Epidermal melanocyte (primary cell): ENCODE results near the gene LEF1.
"Not testable (repeated sequence)": the region's sequence is repeated elsewhere in the genome, so short reads cannot be mapped to it uniquely, and the experiment has no call there.

ENCODE experiments used
- DNase-seq: peaks from one replicate; pipeline ENCODE4 v3.0.0; 2011; ENCODE audit warnings: low spot score; ENCODE audit not compliant: insufficient read length

The LEF1 gene

GRCh38 chr4:108037884-108038283, 130.8 kb downstream of the LEF1 start:
- no peak for DNase-seq

- no peak for DNase-seq
These were observed 132.5 kb downstream of the LEF1 start for GRCh38 chr4:108036213-108036612.

GRCh38 chr4:108035691-108036090, 133.0 kb downstream of the LEF1 start:
- DNase-seq, result no peak

DNA sequence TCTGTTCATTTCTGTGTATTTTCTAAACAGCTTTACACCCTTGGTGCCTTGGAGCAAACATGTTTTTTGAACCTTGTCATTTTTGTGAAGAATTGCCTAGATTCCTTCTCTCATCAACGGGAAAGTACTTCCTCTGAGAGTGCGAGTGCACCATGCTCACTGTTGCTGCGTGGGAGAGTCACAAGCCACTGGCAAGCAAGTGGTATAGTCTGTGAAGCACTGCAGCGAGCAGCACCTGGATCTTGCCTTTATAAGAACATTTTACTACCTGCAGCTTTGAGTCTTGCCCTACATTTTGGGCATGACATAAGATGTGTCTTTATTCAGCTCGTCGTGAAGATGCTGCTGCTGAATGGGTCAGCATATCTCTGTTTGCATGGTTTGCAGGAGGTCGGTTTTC, 134.2 kb downstream of the LEF1 start:
- DNase-seq, result no peak

DNA sequence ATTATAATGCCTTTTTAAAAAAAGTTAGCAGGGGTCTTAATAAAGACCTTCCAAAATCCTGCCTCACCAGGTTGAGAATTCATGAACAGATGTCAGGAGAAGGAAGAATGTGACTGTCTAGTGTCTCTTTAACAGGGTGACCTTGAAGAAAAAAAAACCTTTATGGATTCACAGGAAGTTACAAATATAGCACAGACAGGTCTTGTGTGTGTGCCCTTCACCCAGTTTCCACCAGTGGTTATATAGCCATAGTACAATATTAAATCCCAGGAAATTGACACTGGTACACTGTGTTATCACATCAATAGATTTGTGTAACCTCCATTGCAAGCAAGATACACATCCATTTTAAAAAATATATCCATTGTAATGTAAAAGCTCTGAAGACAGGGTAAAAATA, 135.4 kb downstream of the LEF1 start:
- DNase-seq, result no peak

- no peak for DNase-seq
These were observed 137.2 kb downstream of the LEF1 start for GRCh38 chr4:108031427-108032083.

DNA sequence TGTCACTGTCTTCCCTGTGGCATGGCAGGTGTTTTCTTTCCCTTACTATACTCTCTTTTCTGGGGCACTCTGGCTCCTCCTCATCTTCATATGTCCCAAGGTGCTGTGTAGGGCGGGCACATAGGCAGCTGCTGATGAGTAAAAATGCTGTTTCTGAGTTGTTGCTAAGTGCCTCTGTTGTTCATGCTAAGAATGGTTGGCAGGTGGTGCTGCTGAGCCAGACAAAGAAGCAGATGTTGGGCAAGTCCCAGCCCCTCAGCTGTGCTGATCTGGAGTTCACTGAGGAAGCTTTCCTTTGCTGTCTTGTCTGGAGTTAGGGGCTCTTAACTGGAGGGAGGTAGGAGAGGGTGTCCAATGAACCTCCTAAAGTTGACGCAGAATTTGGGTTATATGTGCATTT, 138.4 kb downstream of the LEF1 start:
- peak; percentile 51 for DNase-seq

GRCh38 chr4:108029731-108030130, 139.0 kb downstream of the LEF1 start:
- no peak for DNase-seq

GRCh38 chr4:108029016-108029720, 139.6 kb downstream of the LEF1 start:
- DNase-seq, result no peak

DNA sequence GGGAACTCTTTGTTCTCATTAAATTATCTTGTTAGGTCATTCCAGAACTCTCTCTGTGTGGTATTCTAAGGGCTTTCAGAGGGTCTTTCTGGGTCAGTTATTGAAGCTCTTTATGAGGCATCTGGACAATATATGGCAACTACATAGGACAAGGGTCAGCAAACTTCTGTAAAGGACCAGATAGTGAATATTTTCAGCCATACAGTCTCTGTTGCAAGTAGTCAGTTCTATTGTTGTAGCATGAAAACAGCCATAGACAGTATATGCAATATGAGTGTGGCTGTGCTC, 143.9 kb downstream of the LEF1 start:
- no peak for DNase-seq

- DNase-seq, result no peak
These were observed 144.5 kb downstream of the LEF1 start for GRCh38 chr4:108024085-108024877.

- DNase-seq, result no peak
These were observed 149.9 kb downstream of the LEF1 start for GRCh38 chr4:108018884-108019187.

- DNase-seq, result peak; percentile 81
These were observed 150.5 kb downstream of the LEF1 start for GRCh38 chr4:108018040-108018883.

DNA sequence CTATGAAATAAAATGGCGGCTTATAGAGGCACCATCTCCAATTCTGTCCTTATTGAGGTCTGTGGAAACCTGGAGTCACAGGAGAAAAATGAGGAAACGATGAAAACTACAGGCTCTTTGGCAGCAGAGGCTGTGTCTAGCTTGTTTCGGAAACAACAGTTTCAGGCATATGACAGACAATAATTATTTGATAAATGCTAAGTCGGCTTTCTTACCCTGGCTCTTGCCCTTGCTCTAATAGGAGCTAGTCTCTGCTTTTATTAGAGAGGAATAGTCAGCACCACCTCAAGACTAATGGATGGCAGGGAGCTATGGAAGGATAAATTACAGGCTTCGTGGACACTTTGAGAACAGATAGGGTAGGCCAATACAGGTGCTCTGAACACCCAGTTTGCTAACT, 154.8 kb downstream of the LEF1 start:
- DNase-seq, result no peak

- DNase-seq, result no peak
These were observed 155.4 kb downstream of the LEF1 start for GRCh38 chr4:108013327-108013726.

DNA sequence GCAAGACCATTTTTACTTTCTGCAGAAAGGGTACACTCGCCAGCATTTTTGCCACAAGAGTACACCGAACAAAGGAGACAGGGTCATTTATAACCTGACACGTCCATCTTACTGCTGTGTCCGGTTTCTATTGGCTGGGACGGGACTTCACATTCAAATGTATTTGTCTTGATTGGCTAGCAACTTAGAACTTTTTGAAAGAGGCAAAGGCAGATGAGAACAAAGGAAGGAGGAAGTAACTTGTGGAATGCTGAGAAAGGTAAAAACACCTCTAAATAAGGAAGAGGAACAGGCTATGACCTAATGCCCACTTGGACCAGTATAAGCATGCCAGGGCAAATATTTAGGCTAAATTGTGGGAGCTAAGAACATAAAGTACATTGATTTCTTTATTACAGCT, 156.3 kb downstream of the LEF1 start:
- DNase-seq, result not testable (repeated sequence)

DNA sequence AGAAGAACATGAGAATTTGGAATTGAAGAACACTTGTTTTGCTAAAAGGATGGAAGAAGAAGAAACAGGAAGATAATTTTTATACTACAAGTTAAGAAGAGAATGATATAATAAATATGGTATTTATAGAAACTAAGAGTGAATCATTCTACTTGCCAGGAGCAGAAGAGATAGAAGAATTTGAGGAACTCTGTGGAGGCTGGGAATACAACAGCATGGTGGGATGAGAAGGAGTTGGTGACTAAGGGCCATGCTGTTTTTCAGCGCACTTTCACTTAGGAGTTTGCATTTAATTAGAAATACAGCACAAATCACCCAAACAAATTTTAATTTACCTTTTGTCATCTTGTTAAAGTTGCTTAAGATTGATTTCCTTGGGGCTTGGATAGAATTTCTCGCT, 158.6 kb downstream of the LEF1 start:
- no peak for DNase-seq

- no peak for DNase-seq
These were observed 160.0 kb downstream of the LEF1 start for GRCh38 chr4:108008721-108009120.

DNA sequence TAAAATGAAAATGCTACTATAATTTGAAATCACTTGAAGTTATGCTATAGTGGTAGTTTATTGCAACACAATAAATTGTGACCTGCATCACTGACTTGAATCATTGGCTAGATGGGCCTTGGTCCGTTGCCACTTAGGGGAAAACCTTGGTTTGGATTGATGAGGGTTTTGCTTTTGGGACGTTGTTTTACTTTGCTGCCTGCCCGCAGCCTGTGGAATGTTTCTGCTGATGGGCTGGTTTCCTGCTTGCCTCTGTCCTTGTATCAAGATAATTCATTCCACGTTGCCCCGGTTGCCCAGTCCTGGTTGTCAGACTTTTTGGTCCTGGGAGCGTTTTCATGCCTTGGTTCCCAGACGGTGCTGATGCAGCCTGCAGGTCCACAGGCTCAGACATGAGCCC, 160.7 kb downstream of the LEF1 start:
- no peak for DNase-seq

DNA sequence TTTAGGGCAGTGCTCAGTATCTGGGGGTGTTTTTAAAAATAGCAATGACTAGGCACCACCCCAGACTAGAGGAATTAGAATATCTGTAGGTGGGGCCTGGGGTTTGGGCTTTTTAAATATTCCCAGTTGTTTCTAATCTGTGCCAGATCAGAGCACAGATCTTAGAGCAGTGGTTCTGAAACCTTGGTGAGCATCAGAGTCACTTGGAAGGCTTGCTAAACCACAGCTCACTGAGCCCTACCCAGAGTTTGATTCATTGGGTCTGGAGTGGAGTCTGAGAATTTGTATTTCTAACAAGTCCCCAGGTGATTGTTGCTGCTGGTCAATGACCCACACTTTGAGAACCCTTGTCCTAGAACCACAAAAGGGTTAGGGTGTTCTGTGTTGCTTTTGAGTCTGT, 162.4 kb downstream of the LEF1 start:
- no peak for DNase-seq

DNA sequence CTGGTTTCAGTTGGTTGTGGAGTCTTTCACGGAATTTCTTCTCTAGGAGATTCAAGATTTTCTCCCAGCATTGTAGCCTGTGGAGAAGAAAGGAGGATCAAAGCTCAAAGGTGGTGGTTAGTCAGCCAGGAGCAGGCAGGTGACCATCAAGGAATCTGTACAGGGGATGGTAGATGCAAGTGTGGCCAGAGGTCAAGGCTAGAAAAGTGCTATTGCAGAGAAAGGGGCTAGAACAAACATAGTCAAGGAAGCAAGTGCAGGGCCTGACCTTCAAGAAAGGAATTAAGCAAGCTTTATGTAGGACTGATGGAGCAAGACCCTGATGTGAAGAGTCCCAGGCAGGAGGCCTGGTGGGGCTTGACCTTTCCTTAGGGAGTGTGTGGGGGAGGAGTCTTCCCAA, 162.9 kb downstream of the LEF1 start:
- no peak for DNase-seq

DNA sequence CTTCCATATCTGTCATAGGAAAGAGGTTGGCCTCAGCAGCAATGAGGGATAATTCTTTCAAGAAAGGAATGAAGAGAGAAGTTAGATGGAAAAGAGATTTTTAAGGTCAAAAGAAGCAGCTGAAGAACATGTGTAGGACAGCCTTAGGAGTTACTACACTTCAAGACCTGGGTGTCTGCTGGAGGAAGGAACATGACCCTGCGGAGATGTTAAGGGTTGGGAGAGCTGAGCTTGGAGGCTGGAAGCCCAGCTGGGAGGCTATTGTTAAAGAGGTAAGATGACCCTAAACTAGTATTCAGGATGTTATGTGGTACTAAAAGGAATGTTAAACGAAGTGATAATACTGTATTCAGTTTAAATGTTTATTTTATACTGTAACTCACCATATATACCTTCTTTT, 164.1 kb downstream of the LEF1 start:
- no peak for DNase-seq
